Esophagus squamous epithelium (tissue), 4 donors: Measurements from ENCODE around the gene CALHM6.

Source experiments
- CTCF ChIP-seq, 6 experiments: fragments of 450-650 bp in 4 of 6; fragments of 200-600 bp in 2 of 6; sonication (generic) in 2 of 6; IDR thresholded peaks; one replicate each; pipeline ENCODE4 v1.5.1; 2016 to 2019; ENCODE audit warnings: antibody characterized with exemption in 6 of 6, mild to moderate bottlenecking in 4 of 6, moderate library complexity in 4 of 6
- POLR2A ChIP-seq, 4 donors: fragments of 450-650 bp; IDR thresholded peaks; one replicate each; pipeline ENCODE4 v1.6.1; 2017; ENCODE audit warnings: antibody characterized with exemption in 4 of 4, mild to moderate bottlenecking in 4 of 4, moderate library complexity in 3 of 4

DNA sequence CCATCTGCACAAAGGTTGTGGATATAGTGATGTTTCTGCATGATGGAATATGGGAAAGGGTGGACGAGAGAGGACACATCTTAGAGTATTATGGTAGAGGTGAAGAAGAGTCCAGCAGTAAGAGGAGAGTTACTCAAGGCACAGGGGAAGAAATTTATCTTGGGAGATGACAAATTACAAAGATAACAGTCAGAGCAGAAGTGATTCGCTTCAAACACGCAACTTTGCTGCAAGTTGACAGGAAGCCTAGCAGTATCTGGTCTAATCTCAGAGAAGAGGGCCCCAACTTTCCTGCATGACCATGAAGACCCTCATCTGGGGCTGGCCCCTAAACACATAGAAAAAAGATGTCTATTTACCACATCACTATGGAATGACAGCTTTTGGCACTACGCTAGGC, 1.2 kb upstream of the CALHM6 start:
- no peak for TF ChIP-seq CTCF (IDR thresholded peaks at IDR 0.05)
- no peak for TF ChIP-seq POLR2A (IDR thresholded peaks at IDR 0.05)
